Limb (tissue), 2 donors: ENCODE measurements around the gene RAB9B.
A peak's percentile ranks its signal among the peaks of the same experiment; 100 is the strongest.

Source experiments
- DNase-seq, 2 donors: peaks; one replicate each; pipeline ENCODE4 v3.0.0-alpha.2; 2016; ENCODE audit errors: extremely low spot score in 2 of 2

Gene RAB9B

GRCh38 chrX:103811858-103812257 lies 20.2 kb downstream of the RAB9B start:
- no peak for DNase-seq

DNA sequence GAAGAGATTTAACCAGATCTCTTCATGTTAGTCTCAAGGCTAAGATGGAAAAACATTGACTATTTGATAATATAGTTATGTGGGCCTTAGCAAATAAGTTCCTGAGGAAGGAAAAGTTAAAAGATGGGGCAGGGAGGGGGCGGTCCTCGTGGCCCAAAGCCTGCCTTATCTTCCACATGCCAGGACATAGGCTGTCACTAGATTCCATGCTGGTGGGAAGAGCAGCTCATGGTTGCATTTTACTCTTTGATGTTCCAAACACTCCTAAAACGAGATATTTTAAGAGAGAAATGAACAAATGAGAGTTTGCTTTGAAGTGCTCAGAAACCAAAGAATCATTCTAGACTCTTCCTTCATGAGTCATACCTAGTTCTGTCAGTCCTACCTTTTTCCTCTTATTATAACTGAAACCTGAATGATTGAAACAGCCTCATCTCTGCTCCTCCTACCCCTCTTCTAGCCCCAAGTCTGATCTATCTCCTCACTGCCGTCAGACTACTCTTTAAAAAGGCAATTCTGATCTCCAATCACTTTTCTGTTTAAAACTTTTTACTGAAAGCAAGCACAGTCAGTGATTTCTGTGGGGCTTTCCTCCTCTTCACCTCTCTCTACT lies 25.1 kb downstream of the RAB9B start:
- no peak for DNase-seq

- DNase-seq = no peak
Observed at GRCh38 chrX:103805860-103806259, 26.2 kb downstream of the RAB9B start.

GRCh38 chrX:103800318-103800717 lies 31.7 kb downstream of the RAB9B start:
- no peak for DNase-seq

DNA sequence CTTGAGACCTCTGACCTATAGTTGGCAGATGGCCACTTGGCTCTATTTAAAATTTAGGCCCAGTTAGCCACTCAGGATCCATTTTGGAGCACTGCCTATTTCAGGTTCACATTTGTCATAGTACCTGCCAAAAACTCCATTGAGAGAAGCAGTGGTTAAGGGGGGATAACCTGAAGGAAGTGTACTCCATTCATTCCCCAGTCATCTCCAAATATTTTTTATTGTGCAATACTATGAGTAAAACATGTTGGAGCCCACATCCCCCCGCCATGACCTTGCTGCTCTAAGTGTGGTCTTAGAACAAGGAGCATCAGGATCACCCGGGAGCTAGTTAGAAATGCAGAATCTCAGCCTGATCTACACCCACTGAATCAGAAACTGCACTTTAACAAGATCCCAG lies 34.4 kb downstream of the RAB9B start:
- no peak for DNase-seq

- no peak for DNase-seq
Observed at GRCh38 chrX:103794119-103794518, 37.9 kb downstream of the RAB9B start.

DNA sequence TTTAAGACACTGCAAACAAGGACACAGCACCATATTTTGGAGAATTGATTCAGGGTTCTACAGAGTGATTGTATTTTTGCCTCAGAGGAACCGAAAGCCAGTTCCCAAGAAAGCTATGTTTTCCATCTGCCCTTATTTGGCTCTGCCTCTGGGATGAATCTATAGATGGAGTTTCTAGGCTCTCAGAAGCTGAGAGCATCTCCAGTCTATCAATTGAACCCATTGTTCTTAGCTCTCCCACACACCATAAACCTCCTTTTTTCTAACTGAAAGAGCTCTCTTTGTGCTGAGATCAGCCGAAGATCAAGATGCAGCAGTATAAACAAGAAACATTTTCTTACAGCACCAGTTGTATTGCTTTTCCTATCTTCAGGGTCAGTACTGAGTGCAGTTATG lies 38.5 kb downstream of the RAB9B start:
- no peak for DNase-seq

DNA sequence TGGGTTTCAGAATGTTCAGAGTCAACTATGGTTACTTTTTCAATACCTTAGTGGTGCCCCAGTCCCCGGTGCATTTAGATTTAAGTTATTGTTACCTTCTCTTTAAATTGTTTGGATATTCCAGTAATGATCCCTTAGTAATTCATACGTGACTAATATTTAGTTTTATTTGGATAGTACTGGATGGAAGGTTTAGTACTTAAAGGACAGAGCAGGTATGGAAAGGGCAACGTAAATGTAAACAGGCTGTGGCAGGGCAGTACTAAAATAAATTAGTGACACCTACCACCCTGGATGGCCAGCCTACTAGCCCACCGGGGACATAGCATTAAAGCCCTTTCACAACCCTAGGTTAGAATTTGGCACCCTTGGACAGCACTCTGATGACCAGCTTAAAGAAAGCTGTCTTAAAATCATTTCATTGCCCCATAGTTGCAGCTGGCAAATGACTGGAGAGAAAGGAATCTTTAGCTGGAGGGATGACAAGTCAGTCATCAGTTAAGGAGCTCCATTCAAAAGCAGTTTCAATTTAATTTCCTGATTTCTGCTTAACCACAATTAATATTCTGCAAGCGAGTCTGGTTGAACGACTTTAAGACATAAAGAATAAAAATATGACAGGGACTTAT lies 39.0 kb downstream of the RAB9B start:
- DNase-seq = no peak

DNA sequence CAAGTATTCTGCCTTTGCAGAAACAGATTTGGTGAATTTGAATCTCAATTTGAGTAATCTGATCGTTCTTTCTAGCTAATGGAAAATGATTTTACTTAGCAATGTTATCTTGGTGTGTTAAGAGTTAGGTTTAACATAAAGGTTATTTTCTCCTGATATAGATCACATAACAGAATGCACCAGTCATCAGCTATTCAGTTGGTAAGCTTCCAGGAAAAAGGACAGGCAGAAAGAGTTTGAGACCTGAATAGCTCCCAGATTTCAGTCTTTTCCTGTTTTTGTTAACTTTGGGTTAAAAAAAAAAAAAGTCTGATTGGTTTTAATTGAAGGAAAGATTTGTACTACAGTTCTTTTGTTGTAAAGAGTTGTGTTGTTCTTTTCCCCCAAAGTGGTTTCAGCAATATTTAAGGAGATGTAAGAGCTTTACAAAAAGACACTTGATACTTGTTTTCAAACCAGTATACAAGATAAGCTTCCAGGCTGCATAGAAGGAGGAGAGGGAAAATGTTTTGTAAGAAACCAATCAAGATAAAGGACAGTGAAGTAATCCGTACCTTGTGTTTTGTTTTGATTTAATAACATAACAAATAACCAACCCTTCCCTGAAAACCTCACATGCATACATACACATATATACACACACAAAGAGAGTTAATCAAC lies 40.1 kb downstream of the RAB9B start:
- DNase-seq = no peak

GRCh38 chrX:103791228-103791627 lies 40.8 kb downstream of the RAB9B start:
- DNase-seq = no peak

- no peak for DNase-seq
Observed at GRCh38 chrX:103789004-103789403, 43.1 kb downstream of the RAB9B start.

DNA sequence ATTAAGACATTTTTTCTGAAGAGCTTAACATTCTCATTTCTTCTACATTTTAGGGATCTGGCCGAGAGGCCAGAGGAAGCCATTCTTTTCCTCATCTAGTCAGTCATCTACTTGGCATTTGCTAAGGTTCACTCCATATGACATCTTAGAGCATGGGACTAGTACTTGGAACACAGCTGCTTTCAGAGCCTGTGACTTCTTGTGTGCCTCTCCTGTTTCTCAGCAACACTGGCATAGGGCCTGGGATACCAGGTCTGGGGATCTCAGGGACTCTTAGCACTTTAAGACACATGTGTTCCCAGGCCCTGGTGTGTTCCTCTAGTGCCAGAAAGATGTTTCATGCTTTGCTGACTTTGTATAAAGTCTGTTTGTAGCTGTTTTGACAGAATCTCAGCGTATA lies 48.1 kb downstream of the RAB9B start:
- DNase-seq = no peak

DNA sequence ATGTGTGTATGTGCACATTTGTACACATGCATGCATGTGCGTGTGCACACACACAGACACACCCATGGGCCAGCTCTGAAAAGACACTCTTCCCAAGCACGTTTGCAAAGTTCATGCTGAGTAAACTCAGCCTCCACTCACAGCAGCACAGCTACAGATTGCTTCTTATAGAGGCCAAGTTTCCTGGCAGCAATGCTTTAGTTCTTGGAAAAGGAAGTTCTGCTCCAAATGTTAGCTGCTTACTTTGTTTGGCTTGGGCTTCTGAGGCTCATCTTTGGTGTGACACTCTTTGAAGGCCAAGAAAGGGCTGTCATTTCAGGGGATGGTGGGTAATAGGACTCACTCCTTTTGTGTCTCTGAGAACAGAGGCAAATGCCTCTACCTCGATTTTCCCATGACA lies 48.9 kb downstream of the RAB9B start:
- DNase-seq = no peak

DNA sequence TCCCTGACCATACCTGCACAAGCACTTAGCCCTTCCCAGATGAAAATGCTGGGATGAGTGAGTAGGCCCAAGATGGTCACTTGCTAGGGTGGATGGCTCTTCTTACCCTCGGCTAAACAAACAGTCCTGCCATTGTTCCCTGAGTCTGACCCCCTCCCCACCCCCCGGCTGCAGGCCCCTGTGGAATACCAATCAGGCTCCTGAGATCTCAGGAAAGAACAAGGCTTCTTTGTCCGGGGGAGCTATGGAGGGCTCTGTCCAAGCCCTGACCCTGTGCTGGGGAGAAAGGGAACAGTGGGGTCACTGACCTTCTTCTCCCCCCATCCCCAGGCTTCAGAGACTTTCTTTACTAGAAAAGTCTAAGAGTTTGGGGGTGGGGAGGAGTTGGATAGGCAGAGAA lies 49.4 kb downstream of the RAB9B start:
- no peak for DNase-seq

DNA sequence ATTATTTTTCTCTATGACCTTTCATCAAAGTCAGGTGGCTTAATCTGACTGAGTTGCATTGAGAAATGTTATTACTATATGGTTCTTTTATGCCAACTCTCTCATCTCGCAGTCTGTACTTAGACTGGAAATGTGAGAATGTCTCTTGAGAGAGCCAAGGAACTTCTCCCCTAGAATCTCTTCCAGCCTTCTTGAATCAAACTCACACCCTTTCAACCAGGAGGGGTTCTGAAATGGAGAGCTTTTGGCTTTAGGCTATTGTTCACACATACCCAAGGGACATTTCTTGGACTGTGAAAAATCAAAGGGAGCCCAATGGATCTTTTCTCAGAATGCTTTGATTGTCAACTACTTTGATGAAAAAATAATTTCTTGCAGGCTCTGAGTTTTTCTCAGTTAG lies 50.4 kb downstream of the RAB9B start:
- DNase-seq = no peak

- DNase-seq = no peak
Observed at GRCh38 chrX:103781062-103781402, 51.0 kb downstream of the RAB9B start.

- DNase-seq = no peak
Observed at GRCh38 chrX:103780336-103781061, 51.6 kb downstream of the RAB9B start.

GRCh38 chrX:103779141-103779789 lies 52.8 kb downstream of the RAB9B start:
- DNase-seq = peak in 1 of 2 donors; percentile 65

DNA sequence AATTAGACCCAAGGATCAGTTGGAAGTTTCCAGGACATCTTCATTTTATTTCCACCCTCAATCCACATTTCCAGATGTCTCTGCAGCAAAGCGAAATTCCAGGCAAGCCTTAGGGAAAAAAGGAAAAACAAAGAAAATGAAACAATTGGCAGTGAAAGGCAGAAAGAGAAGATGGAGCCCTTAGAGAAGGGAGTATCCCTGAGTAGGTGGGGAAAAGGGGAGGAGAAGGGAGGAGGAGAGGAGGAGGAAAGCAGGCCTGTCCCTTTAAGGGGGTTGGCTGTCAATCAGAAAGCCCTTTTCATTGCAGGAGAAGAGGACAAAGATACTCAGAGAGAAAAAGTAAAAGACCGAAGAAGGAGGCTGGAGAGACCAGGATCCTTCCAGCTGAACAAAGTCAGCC lies 55.5 kb downstream of the RAB9B start, which contains the start of gene PLP1:
PLP1 (plus strand) TSS at position 295 of the 400 bp plus-strand sequence. CDS start 156 bp downstream, outside the sequence.
- peak in 1 of 2 donors; percentile 45 for DNase-seq

GRCh38 chrX:103774070-103774642 lies 57.9 kb downstream of the RAB9B start:
- no peak for DNase-seq

DNA sequence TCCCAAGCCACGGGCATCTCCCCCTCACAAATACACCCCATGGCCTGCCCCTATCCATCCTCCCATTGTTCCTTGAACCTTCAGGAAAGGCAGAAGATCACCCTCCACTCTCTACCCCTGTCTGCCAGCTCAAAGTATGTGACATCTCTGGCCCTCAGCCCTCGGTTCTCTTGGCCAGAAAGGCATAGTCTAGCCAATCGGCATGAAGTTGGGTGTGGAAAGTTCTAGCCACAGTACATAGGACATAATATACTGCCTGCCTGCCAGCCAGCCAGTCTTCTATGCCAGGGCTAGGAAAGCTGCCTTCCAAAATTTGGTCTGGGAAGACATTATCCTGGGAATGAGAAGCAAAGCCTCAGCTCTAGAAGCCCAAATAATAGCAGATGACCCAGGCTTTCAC lies 58.6 kb downstream of the RAB9B start:
- no peak for DNase-seq
